Activated CD8-positive, alpha-beta T cell treated with anti-CD3 and anti-CD28 coated beads, Interleukin-2, amount 10 ng/mL, durations not matched to agents 7 days and 5 days (primary cell): ENCODE data around the gene CCNI. TPM values are rescaled to one million over a fixed set of nuclear protein-coding genes. Genes with fewer than 3 reads are reported as not detected.
"Not testable (repeated sequence)": the region's sequence is repeated elsewhere in the genome, so short reads cannot be mapped to it uniquely, and the experiment has no call there.

Experiments used
- ATAC-seq: fragments of 150-1000 bp; cut with Tn5 transposase; one replicate; pipeline ENCODE4 v1.10.0; 2021; ENCODE audit warnings: moderate library complexity
- CTCF ChIA-PET: fragments of 350-600 bp; sonication (Branson Sonifier 250); formaldehyde crosslinking; loops from one replicate; lab custom pipeline; 2021; ENCODE audit warnings: antibody characterized with exemption; lab: Charles Lee
- POLR2A ChIA-PET: fragments of 350-600 bp; sonication (Branson Sonifier 250); formaldehyde crosslinking; loops from one replicate; lab custom pipeline; 2021; ENCODE audit warnings: antibody characterized with exemption; lab: Charles Lee
- DNase-seq: peaks from one replicate; pipeline ENCODE4 v3.0.0-alpha.2; 2020
- H3K27ac Mint-ChIP-seq: one replicate; pipeline ENCODE4 v1.8.0; 2021; ENCODE audit warnings: mild to moderate bottlenecking, mixed read lengths
- H3K27me3 Mint-ChIP-seq: one replicate; pipeline ENCODE4 v1.8.0; 2021; ENCODE audit warnings: low read depth, mixed read lengths
- H3K36me3 Mint-ChIP-seq: one replicate; pipeline ENCODE4 v1.8.0; 2021; ENCODE audit warnings: low read depth, mixed read lengths
- H3K4me1 Mint-ChIP-seq: one replicate; pipeline ENCODE4 v1.8.0; 2021; ENCODE audit warnings: low read depth, mixed read lengths
- H3K4me3 Mint-ChIP-seq: one replicate; pipeline ENCODE4 v1.8.0; 2021; ENCODE audit warnings: mild to moderate bottlenecking, mixed read lengths
- H3K9me3 Mint-ChIP-seq: one replicate; pipeline ENCODE4 v1.8.0; 2022; ENCODE audit warnings: mixed read lengths; ENCODE audit not compliant: insufficient read depth
- total RNA-seq, 2 experiments: library from RNA; stranded (reverse); gene quantifications; one replicate each; pipeline ENCODE4 v1.2.3, GENCODE V29; 2021

The CCNI gene
- total RNA-seq, 2 experiments from 2014 or later = 203 to 216 TPM

DNA sequence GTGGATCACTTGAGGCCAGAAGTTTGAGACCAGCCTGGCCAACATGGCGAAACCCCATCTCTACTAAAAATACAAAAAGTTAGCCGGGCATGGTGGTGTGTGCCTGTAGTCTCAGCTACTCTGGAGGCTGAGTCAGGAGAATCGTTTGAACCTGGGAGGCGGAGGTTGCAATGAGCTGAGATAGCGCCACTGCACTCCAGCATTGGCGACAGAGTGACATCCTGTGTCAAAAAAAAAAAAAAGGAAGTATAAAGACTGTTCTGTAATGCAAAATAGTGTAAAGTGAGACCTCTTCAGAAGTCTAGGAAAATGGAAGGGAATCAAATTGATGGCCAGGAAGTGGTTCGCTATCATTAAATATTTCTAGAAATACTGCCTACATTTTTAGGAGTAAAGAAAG, 5.0 kb upstream of the CCNI start:
- CTCF ChIA-PET = interaction anchor here (0.8 to 5.0 kb wide), 6 partner anchors 9 to 123 kb away, joined by 3 to 26 read pairs (median 4); no protein-coding TSS in a partner anchor

GRCh38 chr4:77079281-77079680, 3.5 kb upstream of the CCNI start:
- Mint-ChIP-seq H3K27me3 (no peaks in the 10 kb centered on the region), H3K4me1 (peaks cover 29% of the 10 kb centered on the region), H3K27ac (no peak overlapping the region), H3K9me3 (no peaks in the 10 kb centered on the region), H3K4me3 (no peak overlapping the region), H3K36me3 (peaks cover 14% of the 10 kb centered on the region)
- ATAC-seq (no peak), DNase-seq (no peak)
- ChIA-PET CTCF (interaction anchor here (0.9 to 5.0 kb wide), 5 partner anchors 16 to 125 kb away, joined by 5 to 26 read pairs (median 10); no protein-coding TSS in a partner anchor), POLR2A (interaction anchor here (0.7 to 7.9 kb wide), 2 partner anchors 21 to 77 kb away, joined by 3 to 73 read pairs; partner anchors contain the start of gene CCNG2)

More for the DNA sequence above, 5.0 kb upstream of the CCNI start:
- Mint-ChIP-seq H3K4me1 (peaks cover 29% of the 10 kb centered on the region), H3K27ac (peak overlapping the region; percentile 43), H3K36me3 (peaks cover 12% of the 10 kb centered on the region)
- DNase-seq, ATAC-seq, H3K27me3 Mint-ChIP-seq, H3K4me3 Mint-ChIP-seq, H3K9me3 Mint-ChIP-seq: not testable (repeated sequence)
- POLR2A ChIA-PET = interaction anchor here (0.6 kb wide), 1 partner anchor 191 kb away, joined by 3 read pairs; no protein-coding TSS in a partner anchor

- H3K27me3 Mint-ChIP-seq = no peaks in the 10 kb centered on the region
- H3K9me3 Mint-ChIP-seq = no peaks in the 10 kb centered on the region
- ChIA-PET CTCF (interaction anchor here (0.8 to 5.6 kb wide), 6 partner anchors 17 to 126 kb away, joined by 3 to 30 read pairs (median 8); no protein-coding TSS in a partner anchor), POLR2A (interaction anchor here (0.6 to 7.9 kb wide), 4 partner anchors 12 to 773 kb away, joined by 3 to 73 read pairs (median 4); partner anchors contain the start of gene CCNG2)
- no peak overlapping the region for H3K4me3 Mint-ChIP-seq
- no peak overlapping the region for H3K27ac Mint-ChIP-seq
- peaks cover 14% of the 10 kb centered on the region for H3K36me3 Mint-ChIP-seq
- ATAC-seq = no peak
- H3K4me1 Mint-ChIP-seq = peaks cover 29% of the 10 kb centered on the region
- no peak for DNase-seq
These were observed 2.6 kb upstream of the CCNI start for GRCh38 chr4:77078401-77078800.

DNA sequence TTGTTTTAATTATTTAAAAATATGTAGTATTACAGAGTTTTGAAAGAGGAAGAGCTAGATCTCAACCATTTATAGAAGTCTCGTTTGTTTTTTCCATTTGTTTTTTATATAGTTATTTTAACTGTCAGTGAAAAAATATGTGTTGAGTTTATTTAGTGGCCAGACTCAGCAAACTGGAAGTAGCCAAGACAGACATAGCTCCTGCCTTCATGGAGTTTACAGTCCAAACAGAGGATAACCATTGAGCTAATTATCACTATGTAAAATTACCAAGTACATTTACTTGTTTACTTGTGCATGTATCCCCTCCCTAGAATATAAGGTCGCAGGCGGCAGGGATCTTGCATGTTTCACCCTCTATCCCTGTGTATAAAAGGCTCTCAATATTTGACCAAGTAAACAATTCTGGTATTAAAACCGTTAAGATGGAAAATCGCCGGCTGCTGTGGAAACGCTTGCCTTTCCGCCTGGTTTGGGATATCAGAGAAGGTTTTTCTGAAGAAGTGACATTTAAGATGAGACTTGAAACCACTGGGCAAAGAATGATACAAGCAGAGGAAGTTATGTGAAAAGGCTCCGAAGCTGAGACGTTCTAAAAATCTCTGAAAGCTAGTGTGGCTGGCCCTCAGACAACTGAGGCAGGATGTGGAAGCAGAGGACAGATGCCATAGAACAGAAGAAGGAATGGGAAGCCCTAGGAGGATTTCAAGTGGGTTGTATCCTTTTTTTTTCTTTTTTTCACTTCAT, 1.3 kb upstream of the CCNI start:
- Mint-ChIP-seq H3K27ac (peak overlapping the region; percentile 100), H3K27me3 (no peaks in the 10 kb centered on the region), H3K4me3 (no peak overlapping the region), H3K9me3 (no peaks in the 10 kb centered on the region), H3K4me1 (peaks cover 33% of the 10 kb centered on the region), H3K36me3 (peaks cover 14% of the 10 kb centered on the region)
- CTCF ChIA-PET = interaction anchor here (1.4 to 5.6 kb wide), 4 partner anchors 18 to 126 kb away, joined by 6 to 30 read pairs (median 10); no protein-coding TSS in a partner anchor
- POLR2A ChIA-PET = interaction anchor here (0.7 to 7.9 kb wide), 10 partner anchors 11 to 1562 kb away, joined by 3 to 73 read pairs (median 3); partner anchors contain the start of genes CCNG2 and THAP6
- ATAC-seq (no peak), DNase-seq (no peak)

GRCh38 chr4:77074981-77075855, 571 bp downstream of the CCNI start:
- Mint-ChIP-seq H3K36me3 (peaks cover 25% of the 10 kb centered on the region), H3K27me3 (no peaks in the 10 kb centered on the region), H3K4me1 (peaks cover 41% of the 10 kb centered on the region), H3K4me3 (no peak overlapping the region), H3K27ac (peak overlapping the region; percentile 100), H3K9me3 (no peaks in the 10 kb centered on the region)
- ChIA-PET POLR2A (interaction anchor here (0.7 to 7.9 kb wide), 5 partner anchors 20 to 119 kb away, joined by 3 to 73 read pairs (median 4); partner anchors contain the start of gene CCNG2), CTCF (interaction anchor here (1.6 to 5.6 kb wide), 2 partner anchors 80 to 128 kb away, joined by 5 to 30 read pairs; no protein-coding TSS in a partner anchor)
- DNase-seq (peak; percentile 89), ATAC-seq (peak; percentile 70)

DNA sequence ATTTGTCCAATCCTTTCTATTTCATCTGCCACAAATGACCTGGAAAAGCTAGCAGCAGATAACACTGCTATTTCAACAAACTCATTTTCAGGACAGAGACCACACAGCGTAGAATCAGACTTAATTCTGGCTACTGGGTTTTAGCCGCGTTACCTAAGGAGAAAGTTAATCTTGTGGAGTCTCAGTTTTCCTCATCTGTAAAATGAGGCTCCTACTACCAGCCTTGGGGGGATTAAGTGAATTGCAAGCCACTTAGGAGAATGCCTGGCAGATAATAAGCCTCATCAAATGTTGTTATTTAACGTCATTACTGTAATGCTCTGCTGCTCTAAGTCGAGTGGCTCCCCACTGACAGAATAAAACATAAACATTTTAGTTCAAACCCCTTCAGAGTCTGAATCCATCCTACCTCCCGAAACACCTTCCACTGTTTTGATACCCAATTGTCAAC, 1.4 kb downstream of the CCNI start:
- CTCF ChIA-PET = interaction anchor here (1.2 to 5.6 kb wide), 8 partner anchors 18 to 234 kb away, joined by 3 to 30 read pairs (median 5); no protein-coding TSS in a partner anchor
- H3K4me1 Mint-ChIP-seq = peaks cover 47% of the 10 kb centered on the region
- POLR2A ChIA-PET = interaction anchor here (1.8 to 7.9 kb wide), 2 partner anchors 82 to 120 kb away, joined by 11 to 73 read pairs; partner anchors contain the start of gene CCNG2

GRCh38 chr4:77073981-77074380, 1.8 kb downstream of the CCNI start:
- H3K4me1 Mint-ChIP-seq = peaks cover 48% of the 10 kb centered on the region
- ChIA-PET CTCF (interaction anchor here (0.7 to 5.6 kb wide), 10 partner anchors 18 to 235 kb away, joined by 3 to 30 read pairs (median 4); partner anchors contain the start of gene CCNG2), POLR2A (interaction anchor here (1.0 to 7.9 kb wide), 2 partner anchors 82 to 120 kb away, joined by 3 to 73 read pairs; partner anchors contain the start of gene CCNG2)
- no peak overlapping the region for H3K4me3 Mint-ChIP-seq
- DNase-seq (no peak), ATAC-seq (no peak)
- H3K36me3 Mint-ChIP-seq = peaks cover 33% of the 10 kb centered on the region
- H3K27ac Mint-ChIP-seq = no peak overlapping the region
- H3K27me3 Mint-ChIP-seq = no peaks in the 10 kb centered on the region
- H3K9me3 Mint-ChIP-seq = no peaks in the 10 kb centered on the region

More for the DNA sequence above, 1.4 kb downstream of the CCNI start:
- peaks cover 31% of the 10 kb centered on the region for H3K36me3 Mint-ChIP-seq
- H3K27ac Mint-ChIP-seq = no peak overlapping the region
- ATAC-seq (no peak), DNase-seq (no peak)
- H3K4me3 Mint-ChIP-seq = no peak overlapping the region
- H3K27me3 Mint-ChIP-seq = no peaks in the 10 kb centered on the region
- H3K9me3 Mint-ChIP-seq = no peaks in the 10 kb centered on the region

DNA sequence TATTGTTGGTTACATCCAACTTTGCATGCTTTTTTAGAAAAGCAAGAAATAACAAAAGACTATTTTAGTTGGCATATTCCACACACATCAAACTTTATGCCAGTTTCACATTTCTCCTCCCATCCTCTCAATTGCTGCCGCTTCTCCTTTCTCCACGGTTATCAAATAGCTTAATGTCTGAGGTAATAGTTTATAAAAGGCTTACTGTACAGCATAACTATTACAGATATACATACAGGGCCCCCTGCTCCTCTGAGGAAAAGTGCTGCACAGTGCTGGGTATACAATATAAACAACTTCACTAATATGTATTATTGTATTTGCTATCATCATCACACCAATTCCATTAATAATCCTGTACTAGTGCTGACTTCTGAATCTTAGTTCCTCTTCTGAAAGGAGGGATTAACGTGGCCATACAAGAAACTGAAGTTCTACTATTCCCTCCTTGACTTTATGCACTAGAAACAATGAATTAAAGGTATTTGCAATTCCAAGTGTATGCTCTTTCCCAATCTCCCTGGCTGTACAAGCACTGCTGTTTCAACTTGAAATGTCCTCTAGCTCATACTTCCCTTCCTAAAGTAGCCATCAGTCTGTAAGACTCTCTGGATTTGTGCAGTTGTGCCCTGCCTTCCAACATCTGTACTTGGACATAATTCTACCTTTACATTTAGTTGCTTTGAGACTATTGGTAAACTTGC, 2.5 kb downstream of the CCNI start:
- ChIA-PET CTCF (interaction anchor here (0.7 to 5.6 kb wide), 11 partner anchors 17 to 285 kb away, joined by 3 to 30 read pairs (median 3); partner anchors contain the start of gene CCNG2), POLR2A (interaction anchor here (1.0 to 7.9 kb wide), 2 partner anchors 83 to 120 kb away, joined by 3 to 73 read pairs; partner anchors contain the start of gene CCNG2)
- Mint-ChIP-seq H3K36me3 (peaks cover 36% of the 10 kb centered on the region), H3K27me3 (no peaks in the 10 kb centered on the region), H3K27ac (no peak overlapping the region), H3K9me3 (no peaks in the 10 kb centered on the region), H3K4me3 (no peak overlapping the region), H3K4me1 (peaks cover 53% of the 10 kb centered on the region)
- DNase-seq (no peak), ATAC-seq (no peak)

- peaks cover 46% of the 10 kb centered on the region for H3K4me1 Mint-ChIP-seq
- DNase-seq (no peak), ATAC-seq (no peak)
- peak overlapping the region; percentile 25 for H3K4me3 Mint-ChIP-seq
- ChIA-PET POLR2A (interaction anchor here (0.7 to 7.9 kb wide), 2 partner anchors 84 to 893 kb away, joined by 5 to 73 read pairs; partner anchors contain the start of gene CCNG2), CTCF (interaction anchor here (1.1 to 8.3 kb wide), 5 partner anchors 20 to 286 kb away, joined by 3 to 54 read pairs (median 6); no protein-coding TSS in a partner anchor)
- no peak overlapping the region for H3K27ac Mint-ChIP-seq
- no peaks in the 10 kb centered on the region for H3K27me3 Mint-ChIP-seq
- no peaks in the 10 kb centered on the region for H3K9me3 Mint-ChIP-seq
- peaks cover 32% of the 10 kb centered on the region for H3K36me3 Mint-ChIP-seq
These were observed 3.5 kb downstream of the CCNI start for GRCh38 chr4:77072195-77072753.

- POLR2A ChIA-PET, ATAC-seq, H3K27me3 Mint-ChIP-seq, DNase-seq, H3K4me3 Mint-ChIP-seq, H3K27ac Mint-ChIP-seq, H3K9me3 Mint-ChIP-seq: not testable (repeated sequence)
- peaks cover 32% of the 10 kb centered on the region for H3K36me3 Mint-ChIP-seq
- CTCF ChIA-PET = interaction anchor here (1.2 to 8.3 kb wide), 4 partner anchors 10 to 134 kb away, joined by 3 to 54 read pairs (median 6); no protein-coding TSS in a partner anchor
- H3K4me1 Mint-ChIP-seq = peaks cover 38% of the 10 kb centered on the region
These were observed 6.3 kb downstream of the CCNI start for GRCh38 chr4:77069514-77069913.
